H4 (cell line): ENCODE measurements around the gene CDK12. TPM values are rescaled to one million over a fixed set of nuclear protein-coding genes. Genes with fewer than 3 reads are reported as not detected.
A peak's percentile ranks its signal among the peaks of the same experiment; 100 is the strongest.
"Not testable (repeated sequence)": the region's sequence is repeated elsewhere in the genome, so short reads cannot be mapped to it uniquely, and the experiment has no call there.

Source experiments
- DNase-seq: peaks from one replicate; pipeline ENCODE4 v3.0.0-alpha.2; 2015; ENCODE audit warnings: low spot score
- total RNA-seq: library from RNA; depleted of rRNA; stranded (reverse); fragments of >200 nt; shearing (Covaris generic); gene quantifications from 2 replicates; pipeline ENCODE4 v1.2.3, GENCODE V29; 2014

Gene CDK12
- total RNA-seq, 1 experiment from 2014 or later: 16.4 TPM

DNA sequence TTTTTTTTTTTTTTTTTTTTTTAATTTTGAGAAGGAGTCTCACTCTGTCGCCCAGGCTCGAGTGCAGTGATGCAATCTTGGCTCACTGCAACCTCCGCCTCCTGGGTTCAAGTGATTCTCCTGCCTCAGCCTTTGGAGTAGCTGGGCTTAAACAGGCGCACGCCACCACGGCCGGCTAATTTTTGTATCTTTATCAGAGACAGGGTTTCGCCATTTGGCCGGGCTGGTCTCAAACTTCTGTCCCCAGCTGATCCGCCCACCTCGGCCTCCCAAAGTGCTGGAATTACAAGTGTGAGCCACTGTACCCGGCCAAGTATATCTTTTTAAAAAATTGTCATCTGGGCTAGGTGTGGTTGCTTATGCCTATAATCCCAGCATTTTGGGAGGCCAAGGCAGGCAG lies 35.6 kb downstream of the CDK12 start:
- not testable (repeated sequence) for DNase-seq

DNA sequence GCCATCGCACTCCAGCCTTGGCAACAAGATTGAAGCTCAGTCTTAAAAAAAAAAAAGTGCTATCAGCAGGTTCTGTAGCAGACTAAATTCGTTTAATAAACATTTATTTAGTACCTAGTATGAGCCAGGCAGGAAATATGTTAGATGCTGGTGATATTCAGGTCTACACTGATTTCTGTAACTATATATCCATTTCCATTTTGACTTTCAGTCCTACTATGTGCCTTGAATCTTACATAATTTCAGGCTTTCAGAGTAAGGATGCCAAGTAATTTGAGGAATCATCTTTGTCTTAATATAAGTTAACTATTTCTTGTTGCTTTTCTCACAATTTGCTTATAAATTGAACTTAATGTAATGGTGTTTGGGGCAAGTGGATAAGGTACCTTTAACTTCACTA lies 46.2 kb downstream of the CDK12 start:
- DNase-seq: no peak

DNA sequence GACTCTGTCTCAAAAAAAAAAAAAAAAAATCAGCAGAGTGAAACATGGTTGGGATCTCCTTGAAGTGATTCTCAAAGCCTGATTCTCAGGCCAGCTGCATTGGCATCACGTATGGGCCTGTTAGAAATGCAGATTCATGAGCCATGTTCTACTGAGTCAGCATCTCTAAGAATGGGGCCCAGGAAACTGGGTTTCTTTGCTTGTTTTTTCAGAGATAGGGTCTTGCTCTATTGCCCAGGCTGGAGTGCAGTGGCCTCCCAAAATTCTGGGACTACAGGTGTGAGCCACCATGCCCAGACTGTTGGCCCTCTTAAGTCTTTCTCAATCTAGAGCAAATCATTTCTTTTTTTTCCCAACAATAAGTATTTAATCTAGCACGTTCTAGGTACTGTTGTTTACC lies 47.7 kb downstream of the CDK12 start:
- no peak for DNase-seq

DNA sequence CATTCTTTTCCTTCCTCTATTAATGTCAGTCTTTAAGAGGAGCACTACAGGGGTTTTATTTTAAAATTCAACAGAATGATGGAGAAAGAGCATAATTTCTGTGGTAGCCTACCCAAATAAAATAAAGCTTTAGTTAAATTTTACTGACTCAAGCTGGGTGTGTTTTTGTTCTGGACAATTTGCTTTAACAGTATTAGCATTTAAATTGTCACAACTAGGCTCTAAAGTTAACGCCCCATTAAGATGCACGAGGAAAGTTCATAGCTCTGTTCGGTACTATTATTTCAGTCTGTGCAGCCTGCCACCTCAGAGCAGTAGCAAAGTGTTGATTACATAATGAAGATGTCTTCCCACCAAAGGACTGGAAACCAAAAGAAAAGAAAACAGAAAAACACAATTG lies 52.0 kb downstream of the CDK12 start:
- DNase-seq: no peak

DNA sequence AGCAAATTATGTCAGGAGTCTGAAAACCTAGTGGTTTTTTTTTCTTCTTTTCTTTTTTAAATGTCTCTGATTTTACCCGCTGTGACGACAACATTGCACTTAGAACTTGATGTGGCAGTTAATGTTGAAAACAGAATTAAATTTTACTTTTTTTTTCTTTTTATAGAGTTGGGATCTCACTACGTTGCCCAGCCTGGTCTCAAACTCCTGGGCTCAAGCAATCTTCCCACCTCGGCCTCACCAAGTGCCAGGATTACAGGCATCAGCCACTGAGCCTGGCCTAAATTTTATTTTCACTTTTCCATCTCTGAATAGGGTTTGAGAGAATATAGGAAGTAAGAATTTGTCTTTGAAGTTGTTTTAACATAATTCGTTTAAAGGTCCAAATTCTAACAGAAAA lies 52.6 kb downstream of the CDK12 start:
- no peak for DNase-seq

DNA sequence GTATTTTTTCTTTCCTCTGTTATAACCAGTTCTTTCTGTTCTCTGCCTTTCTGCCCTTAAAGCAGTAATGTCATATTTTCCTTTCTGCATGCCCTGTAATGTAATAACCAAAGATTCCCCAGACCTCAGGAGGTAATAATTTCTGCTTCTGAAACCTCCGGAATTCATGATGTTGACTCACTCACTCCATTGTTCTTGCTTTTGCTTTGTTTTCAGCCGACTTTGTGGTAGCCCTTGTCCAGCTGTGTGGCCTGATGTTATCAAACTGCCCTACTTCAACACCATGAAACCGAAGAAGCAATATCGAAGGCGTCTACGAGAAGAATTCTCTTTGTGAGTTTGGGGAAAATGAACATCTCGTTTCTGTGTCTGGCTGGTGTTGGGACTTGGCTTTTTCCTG lies 55.9 kb downstream of the CDK12 start:
- no peak for DNase-seq

DNA sequence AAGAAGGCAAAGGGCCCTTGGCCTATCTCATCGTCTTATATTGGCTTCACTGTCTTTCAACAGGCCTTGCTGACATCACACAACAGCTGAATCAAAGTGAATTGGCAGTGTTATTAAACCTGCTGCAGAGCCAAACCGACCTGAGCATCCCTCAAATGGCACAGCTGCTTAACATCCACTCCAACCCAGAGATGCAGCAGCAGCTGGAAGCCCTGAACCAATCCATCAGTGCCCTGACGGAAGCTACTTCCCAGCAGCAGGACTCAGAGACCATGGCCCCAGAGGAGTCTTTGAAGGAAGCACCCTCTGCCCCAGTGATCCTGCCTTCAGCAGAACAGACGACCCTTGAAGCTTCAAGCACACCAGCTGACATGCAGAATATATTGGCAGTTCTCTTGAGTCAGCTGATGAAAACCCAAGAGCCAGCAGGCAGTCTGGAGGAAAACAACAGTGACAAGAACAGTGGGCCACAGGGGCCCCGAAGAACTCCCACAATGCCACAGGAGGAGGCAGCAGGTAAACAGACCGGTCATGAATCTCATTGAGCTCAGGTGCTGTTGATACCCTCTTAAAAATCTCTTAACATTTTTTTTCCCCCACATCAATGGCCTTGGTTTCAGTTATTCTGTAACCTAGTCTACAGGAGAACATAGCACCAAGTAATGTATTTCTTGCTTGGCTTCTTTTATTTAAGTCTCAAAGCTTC lies 64.7 kb downstream of the CDK12 start:
- DNase-seq: no peak

DNA sequence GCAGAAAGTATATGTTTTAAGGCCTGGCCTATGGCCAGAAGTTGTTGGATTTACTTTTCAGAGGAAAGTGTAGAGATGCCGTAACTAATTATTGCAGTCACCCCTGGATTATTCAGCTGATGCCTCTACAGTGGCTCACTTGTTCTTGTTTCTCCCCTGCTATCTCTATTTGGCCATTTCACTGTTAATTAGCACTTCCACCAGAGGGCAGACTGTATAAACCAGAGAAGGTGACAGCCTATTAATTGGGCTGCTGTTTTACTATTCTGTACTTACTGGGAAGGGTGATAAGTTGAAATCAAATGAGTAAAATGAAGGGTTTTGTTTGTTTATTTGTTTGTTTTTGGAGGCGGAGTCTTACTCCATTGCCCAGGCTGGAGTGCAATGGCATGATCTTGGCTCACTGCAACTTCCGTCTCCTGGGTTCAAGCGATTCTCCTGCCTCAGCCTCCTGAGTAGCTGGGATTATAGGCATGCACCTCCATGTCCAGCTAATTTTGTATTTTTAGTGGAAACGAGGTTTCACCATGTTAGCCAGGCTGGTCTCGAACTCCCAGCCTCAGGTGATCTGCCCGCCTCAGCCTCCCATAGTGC lies 66.0 kb downstream of the CDK12 start:
- no peak for DNase-seq

DNA sequence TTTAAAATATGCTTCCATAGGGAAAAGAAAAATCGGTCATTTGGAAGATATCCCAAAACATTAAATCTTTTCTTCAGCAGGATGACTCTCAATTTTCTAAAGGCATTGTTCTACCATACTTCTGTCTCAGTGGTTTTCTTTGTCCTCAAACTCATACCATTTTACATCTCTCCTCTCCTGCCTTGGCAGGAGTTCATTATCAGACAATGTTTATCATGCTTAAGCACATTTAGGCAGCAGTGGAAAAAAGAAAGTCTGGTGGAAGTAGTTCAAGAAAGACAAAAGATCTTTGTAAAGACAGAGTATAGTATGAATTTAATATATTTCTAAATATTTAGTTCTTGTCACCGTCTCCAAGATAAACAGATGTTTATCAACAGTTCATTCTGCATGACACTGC lies 68.2 kb downstream of the CDK12 start:
- DNase-seq: no peak

DNA sequence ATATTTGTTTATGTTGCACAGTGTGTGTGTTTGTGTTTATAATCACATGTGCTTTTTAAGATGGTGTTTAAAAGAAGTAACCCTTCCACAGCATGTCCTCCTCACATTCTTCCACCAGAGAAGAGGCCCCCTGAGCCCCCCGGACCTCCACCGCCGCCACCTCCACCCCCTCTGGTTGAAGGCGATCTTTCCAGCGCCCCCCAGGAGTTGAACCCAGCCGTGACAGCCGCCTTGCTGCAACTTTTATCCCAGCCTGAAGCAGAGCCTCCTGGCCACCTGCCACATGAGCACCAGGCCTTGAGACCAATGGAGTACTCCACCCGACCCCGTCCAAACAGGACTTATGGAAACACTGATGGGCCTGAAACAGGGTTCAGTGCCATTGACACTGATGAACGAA lies 69.2 kb downstream of the CDK12 start:
- DNase-seq: no peak

DNA sequence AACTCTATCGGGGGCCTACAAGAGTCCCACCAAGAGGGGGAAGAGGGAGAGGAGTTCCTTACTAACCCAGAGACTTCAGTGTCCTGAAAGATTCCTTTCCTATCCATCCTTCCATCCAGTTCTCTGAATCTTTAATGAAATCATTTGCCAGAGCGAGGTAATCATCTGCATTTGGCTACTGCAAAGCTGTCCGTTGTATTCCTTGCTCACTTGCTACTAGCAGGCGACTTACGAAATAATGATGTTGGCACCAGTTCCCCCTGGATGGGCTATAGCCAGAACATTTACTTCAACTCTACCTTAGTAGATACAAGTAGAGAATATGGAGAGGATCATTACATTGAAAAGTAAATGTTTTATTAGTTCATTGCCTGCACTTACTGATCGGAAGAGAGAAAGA lies 70.0 kb downstream of the CDK12 start:
- DNase-seq: no peak

DNA sequence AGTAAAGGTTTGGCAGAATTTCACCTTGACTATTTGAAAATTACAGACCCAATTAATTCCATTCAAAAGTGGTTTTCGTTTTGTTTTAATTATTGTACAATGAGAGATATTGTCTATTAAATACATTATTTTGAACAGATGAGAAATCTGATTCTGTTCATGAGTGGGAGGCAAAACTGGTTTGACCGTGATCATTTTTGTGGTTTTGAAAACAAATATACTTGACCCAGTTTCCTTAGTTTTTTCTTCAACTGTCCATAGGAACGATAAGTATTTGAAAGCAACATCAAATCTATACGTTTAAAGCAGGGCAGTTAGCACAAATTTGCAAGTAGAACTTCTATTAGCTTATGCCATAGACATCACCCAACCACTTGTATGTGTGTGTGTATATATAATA lies 72.6 kb downstream of the CDK12 start:
- no peak for DNase-seq

DNA sequence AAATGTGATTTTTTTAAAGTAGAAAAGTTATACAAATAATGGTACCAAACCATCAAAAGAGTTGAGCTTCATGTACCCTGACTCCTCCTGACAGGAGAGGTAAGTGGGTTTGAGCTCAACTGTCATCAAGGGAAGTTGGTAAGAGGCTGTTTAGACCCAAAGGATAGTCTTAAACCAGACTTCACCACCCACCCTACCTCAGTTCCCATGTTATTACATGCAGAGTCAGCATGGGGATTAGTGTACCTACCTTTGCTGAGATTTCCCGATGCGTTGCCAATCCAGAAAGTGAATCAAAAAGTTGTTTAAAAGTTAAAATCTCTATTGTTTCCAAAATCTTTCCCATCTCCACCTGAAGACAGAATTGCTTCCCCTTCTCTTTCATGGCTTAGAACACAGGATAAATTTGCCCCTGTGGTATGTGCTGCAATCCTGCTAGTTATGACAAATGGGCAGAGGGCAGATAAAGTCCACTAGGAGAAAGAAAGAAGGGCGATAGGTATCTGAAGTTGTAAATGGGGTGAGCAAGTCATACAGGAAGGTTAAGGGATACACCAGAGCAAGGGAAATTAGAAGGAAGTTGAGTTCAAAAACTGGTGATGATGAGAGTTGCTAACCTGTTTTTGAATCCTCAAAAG lies 73.6 kb downstream of the CDK12 start:
- no peak for DNase-seq

DNA sequence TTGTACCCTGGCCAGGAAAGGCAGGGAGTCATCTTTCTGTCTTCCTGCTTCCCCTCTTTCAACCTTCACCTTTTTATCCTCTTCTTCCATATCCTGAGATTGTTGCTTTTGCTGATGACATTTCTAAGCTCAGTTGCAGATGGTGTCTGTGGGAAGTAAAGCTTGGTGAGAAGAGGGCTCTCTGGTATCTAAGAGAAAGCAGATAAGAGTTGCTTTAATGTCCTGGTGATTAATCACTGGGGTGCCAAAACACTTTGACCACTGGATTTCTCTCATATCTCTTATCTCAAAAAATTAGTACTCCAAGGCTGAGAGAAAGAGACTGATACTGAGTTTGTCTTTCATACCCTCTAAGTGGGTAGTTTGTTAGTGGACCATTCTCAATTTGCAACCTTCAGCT lies 75.2 kb downstream of the CDK12 start:
- no peak for DNase-seq

DNA sequence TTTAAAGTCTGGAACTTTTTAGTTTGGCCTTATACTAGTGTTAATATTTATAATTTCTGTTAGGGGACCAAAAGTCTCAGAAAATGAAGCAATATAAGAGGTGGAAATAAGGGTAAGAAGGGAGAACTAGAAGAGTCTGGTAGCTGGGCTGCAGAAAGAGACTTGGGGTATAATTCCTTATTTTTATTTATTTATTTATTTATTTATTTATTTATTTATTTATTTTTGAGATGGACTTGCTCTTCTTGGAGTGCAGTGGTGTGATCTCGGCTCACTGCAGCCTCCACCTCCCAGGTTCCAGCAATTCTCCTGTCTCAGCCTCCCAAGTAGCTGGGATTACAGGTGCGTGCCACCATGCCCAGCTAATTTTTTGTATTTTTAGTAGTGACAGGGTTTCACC lies 76.1 kb downstream of the CDK12 start:
- DNase-seq: not testable (repeated sequence)

DNA sequence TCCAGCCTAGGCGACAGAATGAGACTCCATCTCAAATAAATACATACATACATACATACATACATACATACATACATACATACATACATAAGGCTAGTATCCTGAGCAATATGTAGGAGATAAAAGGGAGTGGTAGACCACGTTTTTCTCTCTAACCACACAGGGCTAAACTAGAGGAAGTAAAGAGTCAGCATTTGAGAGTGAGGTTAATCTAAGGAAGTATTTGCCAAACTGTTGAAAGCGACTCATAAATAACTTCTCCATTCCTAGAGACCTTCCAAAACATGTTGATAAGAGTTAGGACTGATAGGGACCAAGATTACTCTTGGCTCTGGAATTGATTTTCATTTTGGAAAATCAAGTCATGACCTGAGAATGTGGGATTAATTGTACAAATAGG lies 77.6 kb downstream of the CDK12 start:
- DNase-seq: no peak

DNA sequence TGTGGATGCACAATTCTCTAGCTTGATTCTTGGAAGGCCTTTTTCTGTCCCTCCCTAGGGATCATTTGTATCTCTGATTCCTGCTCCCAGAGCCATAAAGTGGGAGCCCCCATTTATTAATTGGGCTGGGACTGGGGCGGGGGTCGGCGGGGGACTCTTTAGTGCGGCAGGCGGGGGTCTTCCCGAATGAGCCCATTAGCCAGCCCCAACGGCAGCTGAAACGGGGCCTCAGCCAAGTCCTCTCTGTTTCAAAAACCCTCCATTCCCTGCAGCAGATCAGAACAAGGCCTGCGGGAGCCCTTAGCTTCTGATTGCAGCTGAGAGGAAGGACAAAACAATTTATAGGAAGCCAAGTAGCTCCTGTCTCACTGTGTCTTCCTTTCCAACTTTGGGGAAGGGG lies 79.3 kb downstream of the CDK12 start:
- no peak for DNase-seq

DNA sequence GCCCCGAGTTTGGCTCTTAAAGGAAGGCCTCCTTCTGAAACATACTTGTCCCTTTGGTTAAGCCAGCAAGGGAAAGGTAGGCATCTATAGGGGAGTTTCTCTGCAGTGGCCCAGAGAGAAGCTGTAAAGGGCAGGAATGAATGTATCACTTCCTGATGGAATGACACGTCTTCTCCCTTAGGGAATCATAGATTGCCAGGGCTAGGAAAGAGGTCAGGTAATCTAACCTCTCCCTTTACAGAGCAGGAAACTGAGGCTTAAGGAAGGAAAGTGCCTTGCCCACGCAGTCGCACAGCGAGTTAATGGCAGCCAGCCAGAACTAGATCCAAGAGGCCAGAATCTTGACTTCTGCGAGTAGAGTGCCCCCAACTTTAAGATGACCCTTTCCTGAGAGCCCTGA lies 80.4 kb downstream of the CDK12 start:
- no peak for DNase-seq

DNA sequence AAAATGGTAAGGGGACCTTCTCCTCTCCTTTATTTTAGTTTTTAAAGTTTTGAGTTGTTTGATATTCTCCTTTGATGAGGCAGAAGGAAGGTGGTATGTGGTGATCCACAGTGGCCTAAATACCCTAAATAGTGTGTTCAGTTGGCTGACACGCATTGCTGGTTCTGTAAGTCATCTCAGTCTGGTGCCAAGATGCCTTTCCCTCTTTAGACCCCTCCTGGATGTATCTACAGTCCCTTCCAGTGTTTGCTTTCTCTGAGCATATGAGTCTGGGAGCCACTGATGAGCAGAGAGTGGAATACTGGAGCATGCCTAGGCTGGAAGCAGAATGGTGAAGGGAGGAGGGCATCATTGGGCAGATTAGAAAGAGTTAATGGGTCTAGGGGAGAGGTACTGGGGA lies 81.9 kb downstream of the CDK12 start:
- DNase-seq: no peak

DNA sequence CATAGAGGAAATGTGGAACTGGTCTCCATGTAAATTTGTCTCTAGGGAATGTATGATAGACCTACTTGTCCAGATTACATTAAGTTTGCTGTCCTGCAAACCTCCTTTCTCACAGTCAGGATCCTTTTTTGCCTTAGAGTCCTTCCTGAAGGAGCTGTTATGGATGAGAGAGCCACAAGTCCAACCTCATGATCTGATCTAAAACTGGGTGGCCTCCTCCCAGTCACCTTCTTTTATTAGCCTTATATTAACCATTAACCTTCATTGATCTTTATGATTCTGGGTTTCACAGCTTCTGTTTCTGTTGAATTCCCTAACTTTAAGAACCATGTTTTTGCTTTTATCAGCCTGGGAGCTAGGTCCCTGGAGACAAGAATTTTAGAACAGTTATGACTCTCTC lies 82.4 kb downstream of the CDK12 start:
- DNase-seq: no peak

DNA sequence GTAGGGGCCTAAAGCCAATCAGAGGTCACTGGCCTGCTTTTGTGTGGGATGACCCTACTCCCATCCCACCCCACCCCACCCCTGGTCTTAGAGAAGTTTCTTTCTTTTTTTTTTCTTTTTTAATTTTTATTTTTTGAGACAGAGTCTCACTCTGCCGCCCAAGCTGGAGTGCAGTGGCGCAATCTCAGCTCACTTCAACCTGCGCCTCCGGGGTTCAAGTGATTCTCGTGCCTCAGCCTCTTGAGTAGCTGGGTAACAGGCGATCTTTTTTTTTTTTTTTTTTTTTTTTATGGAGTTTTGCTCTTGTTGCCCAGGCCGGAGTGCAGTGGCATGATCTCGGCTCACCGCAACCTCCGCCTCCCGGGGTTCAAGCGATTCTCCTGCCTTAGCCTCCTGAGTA lies 83.1 kb downstream of the CDK12 start:
- not testable (repeated sequence) for DNase-seq

DNA sequence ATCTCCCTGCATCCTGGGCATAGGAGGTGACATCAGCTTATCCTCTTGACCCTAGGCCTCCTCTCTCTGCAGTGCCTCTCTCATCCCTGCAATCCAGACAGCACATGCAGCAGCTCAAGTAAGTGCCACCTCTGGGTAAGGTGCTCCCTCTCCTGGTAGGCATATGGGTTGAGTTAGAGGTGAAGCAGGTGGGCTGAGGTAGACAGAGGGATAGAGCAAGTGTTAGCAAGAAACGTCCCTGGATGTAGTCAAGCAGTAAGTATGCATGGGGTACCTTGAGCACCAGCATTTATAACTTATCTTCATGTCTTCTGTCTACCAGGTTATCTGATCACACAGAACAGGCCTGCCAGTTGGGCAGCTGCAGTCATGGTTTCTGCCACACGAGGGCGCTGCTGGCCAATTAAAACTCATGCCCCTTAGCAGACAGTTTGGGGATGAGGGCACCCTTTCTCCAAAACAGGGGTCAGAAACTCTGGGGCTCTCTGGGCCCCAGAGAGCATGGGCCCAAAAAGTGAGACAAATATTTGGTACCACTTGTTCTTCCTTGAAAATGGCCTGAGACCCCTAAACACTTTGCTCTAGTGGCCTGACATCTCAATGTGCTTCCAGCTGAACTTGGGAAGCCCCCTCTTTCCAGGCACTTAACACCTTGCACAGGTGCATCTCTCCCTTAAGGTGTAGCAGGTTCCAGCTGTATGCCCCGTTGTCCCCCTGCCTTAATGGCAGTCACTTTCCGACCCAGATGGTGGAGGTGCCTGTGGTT lies 86.6 kb downstream of the CDK12 start:
- peak; percentile 20 for DNase-seq
